ENCODE results near the gene SPARC.
"Not testable (repeated sequence)": the region's sequence is repeated elsewhere in the genome, so short reads cannot be mapped to it uniquely, and the experiment has no call there.

The SPARC gene

DNA sequence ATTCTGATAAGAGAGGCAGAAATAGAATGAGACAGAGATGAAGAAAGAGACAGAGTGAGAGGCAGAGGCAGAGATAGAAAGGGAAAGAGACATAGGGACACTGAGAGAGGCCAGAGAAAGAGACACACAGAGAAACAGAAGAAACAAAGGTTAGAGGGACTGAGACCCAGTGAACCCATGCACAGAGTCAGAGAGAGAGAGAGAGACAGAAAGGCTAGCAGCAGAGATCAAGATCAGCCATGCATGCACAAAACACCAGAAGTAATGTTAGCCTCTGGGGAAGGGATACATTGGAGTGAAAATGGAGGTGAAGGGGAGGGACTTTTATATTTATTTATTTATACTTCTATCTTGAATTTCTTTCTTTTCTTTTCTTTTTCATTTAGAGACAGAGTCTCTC is 14.1 kb upstream of the SPARC start:
- no peak for DNase-seq (ENCODE audit: low read depth in 1 of 2, low spot score in 1 of 2)

DNA sequence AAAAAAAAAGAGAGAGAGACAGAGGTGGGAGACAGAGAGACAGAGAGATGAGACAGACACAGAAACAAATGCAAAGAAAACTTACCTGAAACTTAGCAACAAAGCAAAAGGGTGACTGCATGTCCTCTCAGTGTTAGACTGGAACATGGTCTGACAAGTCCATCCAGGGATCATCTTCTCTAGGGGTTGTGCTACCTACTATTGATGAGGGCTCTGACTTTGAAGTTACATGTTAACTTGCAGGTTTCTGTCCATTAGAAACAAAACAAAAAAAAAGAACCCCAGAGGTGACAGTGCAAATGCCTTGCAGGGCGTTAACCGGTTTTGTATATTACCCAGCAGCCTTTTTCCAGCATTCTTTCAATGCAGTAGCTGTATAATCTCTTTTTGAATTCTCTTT is 13.6 kb upstream of the SPARC start:
- DNase-seq (ENCODE audit: low read depth in 1 of 2, low spot score in 1 of 2), result no peak

DNA sequence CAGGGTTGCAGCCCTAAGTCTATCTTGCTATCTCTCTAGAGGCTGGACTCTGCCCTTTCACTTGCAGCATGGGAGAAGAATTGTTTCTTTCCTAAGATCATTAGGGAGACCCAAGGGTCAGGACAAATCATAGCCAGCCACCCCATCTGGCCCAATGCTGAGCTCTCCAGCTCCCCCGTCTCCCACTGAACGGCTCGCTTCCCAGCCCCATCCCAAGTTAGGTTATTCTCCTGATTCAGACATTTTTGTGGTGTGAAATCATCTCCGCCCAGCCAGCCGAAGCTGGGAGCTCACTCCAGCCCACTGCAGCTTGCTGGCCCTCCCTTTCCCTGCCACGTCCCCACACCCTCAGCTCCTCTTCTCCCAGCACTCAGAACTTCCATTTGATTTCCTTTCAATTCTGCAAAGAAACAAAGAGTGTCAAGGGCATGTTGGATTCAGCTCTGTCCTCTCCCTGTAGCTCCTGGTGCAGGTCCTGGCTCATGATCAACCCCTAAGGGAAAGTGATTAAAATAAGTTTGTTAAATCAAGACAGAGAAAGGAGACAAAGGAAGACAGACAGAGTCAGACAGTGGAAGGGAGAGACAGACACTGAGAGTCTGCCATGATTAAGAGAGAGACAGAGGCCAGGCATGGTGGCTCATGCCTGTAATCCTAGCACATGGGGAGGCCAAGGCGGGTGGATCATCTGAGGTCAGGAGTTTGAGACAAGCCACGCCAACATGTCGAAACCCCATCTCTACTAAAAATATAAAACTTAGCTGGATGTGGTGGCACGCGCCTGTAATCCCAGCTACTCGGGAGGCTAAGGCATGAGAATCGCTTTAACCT is 12.6 kb upstream of the SPARC start:
- DNase-seq (ENCODE audit: low read depth in 1 of 2, low spot score in 1 of 2), result no peak

DNA sequence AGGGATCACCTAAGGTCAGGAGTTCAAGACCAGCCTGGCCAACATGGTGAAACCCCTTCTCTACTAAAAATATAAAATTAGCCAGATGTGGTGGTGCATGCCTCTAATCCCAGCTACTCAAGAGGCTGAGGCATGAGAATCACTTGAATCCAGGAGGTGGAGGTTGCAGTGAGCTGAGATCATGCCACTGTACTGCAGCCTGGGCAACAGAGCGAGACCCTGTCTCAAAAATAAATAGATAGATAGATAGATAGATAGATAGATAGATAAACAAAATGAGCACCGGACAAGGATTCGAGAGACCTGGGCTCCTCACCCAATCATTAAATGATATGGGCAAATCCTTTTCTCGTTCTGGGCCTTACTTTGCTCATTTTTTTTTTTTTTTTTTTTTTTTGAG is 11.4 kb upstream of the SPARC start:
- DNase-seq (ENCODE audit: low read depth in 1 of 2, low spot score in 1 of 2), result not testable (repeated sequence)

DNA sequence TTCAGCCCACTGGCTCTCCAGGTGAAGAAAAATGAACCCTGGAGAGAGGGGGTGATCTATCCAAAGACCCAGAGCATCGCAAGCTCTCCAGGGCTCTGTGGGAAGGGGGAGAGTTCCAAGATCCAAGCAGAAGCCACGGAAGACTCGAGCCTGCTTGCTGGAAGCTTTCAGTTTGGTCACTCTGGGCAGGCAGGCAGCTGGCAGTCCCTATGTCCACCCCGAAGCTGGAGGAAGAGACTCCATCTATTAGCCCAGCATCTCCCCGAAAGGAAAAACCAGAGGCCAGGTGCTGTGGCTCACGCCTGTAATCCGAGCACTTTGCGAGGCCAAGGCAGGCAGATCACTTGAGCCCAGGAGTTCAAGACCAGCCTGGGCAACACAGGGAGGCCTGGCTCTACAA is 10.7 kb upstream of the SPARC start:
- no peak for DNase-seq (ENCODE audit: low read depth in 1 of 2, low spot score in 1 of 2)

DNA sequence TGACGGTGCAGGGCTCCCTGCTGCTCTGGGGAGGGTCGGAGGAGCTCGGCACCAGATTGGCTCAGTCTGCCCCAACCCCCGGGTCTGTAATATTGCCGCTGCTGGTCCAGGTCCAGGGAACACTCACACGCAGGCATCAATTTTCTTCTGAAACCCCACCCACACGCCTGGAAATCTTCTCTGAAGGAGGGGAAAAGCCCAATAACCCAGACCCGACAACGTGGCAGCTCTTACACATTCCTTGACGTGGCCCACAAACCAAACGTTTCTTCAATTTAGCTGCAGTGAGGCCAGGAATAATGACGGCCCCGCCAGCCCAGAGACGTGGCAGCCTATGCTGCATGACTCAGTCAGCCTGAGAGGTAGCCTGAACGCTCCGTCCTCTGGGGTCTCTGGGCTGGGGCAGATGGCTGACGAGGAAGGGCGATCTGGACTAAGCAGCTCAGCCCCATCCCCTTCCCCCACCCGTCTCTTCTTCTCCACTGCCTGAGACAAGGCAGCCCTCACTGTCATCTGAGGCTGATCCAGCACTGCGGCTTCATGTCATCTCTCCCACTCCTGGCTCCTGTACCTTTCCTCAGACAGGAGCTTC is 9.9 kb upstream of the SPARC start:
- DNase-seq (ENCODE audit: low read depth in 1 of 2, low spot score in 1 of 2), result no peak

DNA sequence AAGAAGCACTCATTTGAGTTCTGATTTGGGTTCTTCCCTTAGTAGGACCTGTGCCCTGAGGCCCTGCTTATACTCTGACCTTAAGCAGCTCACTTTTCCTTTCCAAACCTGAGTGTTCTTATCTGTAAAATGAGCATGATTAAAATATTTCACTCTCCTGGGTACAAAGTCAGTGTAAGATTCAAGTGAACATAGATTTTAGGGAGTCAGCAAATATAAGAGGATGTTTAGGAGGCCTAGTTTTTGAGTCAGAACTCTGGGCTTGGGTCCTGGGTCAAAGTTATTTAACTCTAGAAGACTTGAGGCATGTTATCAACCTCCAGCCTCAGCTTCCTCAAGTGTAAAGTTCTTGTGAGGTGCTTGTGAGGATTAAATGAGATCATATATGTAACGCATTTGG is 8.7 kb upstream of the SPARC start:
- no peak for DNase-seq (ENCODE audit: low read depth in 1 of 2, low spot score in 1 of 2)

DNA sequence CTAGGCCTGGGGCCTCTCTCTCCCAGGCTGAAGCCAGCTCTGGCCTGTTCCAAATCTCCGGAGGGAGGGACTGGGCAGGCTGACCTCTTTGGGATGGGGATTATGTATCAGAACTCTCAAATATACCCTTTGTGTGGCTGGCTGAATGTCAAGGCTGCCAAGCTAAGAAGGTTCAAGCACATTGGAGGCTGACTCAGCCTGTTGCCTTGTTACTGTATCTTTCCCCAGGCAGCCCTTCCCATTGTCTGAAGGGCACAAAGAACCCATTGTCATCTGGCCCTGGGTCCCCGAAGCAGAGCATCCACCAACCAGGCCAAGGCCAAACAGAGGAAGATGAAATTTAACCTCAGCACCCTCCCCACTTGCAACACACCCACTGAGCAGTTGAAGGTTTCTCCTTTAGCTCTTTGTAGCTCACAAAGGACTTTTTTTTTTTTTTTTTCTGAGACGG is 7.3 kb upstream of the SPARC start:
- no peak for DNase-seq (ENCODE audit: low read depth in 1 of 2, low spot score in 1 of 2)

DNA sequence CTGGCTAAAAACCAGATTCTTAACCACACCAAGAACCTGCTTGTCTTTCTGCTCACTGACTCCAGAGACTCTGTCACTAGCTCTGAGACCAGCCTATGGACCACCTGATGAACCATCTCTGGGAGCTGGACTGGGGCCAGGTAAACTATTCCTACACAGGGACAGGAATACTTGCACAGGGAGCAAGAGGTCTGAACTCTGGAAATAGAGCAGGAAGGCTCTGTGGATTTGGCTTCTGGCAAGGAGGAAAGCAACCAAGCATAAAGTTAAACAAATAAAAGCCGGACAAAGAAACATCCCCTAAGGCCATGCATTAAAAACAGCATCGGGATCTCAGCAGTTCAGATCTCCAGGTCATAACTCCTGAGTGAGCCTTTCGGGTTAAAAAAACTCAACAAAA is 5.6 kb upstream of the SPARC start:
- DNase-seq (ENCODE audit: low read depth in 1 of 2, low spot score in 1 of 2), result no peak

DNA sequence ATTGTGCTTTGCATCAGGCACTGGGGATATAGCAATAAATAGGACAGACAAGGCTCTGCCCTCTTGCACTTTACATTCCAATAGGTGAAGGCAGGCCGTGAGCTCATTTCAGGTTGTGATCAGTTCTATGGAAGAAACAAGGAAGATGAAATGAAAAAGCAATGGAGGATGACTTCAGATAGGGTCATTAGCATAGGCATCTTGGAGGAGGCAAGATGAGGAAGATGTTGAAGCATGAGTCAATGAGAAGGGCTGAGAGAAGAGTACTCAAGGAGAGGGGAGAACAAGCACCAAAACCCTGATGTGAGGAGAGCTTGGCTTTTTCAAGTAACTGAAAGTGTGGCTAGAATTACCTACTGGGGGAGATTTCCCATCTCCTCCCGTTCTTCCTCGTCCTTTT is 5.0 kb upstream of the SPARC start:
- DNase-seq (ENCODE audit: low read depth in 1 of 2, low spot score in 1 of 2), result no peak

DNA sequence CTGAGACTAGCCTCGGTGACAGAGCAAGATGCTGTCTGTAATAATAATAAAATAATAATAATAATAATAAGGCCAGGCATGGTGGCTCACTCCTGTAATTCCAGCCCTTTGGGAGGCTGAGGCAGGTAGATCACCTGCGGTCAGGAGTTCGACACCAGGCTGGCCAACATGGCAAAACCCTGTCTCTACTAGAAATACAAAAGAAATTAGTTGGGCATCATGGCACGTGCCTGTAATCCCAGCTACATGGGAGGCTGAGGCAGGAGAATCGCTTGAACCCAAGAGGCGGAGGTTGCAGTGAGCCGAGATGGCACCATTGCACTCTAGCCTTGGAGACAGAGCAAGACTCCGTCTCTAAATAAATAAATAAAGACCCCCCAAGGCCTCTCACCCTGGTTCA is 2.9 kb upstream of the SPARC start:
- not testable (repeated sequence) for DNase-seq (ENCODE audit: low read depth in 1 of 2, low spot score in 1 of 2)

DNA sequence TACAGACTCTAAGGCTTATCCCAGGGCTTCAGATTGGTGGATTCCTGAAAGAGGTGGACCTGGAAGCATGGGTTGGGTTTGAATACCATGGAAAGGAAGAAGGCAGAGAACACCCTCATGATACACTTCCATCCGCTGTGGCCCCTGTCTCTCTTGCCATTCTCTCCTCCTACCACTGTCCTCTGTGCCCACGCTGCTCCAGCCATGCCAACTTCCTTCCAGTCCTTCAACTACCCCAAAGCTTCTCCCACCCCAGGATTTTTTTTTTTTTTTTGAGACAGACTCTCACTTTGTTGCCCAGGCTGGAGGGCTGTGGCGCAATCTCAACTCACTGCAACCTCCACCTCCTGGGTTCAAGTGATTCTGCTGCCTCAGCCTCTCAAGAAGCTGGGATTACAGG is 1.7 kb upstream of the SPARC start:
- DNase-seq (ENCODE audit: low read depth in 1 of 2, low spot score in 1 of 2), result no peak

DNA sequence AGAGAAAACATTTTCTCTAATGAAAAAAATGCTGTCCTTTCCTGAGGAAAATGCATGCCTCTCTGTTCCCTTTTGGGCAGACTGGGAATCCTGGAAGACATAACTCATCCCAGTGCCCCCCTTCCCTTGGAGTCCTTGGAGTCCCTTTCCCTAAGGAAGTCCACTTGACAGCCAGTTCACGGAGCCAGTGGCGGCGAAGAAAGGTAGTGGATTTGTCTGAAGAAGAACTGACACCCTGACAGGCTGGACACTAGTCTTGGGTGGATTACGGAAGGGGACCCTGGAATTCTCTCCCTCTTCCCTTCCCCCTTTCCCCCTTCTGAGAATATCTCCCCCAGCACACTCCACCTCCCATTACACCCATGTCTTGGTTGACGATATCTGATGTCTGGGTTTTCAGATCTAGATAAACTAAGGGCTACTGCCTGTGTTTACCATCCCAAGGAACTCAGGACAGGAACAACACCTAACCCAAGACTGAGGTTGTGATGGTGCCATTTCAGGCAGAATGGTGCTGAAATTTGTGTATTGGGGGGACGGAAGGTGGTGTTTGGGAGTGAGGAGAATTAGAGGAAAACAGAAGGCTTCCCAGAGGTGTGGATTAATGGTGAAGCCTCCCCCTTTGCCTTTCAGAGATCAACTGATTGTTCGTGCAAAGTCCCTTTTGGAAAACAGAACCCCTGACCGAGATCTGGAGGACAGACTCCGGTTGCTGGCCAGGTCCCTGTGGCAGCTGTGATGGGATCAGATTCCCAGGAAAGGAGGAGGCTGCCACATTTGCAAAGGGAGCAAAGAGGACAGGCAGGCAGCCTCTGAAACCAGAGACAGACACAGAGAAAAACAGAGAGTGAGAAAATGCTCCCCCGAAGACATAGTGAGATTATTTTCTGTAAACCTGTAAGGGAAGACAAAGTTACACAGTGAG is 704 bp downstream of the SPARC start:
- DNase-seq (ENCODE audit: low read depth in 1 of 2, low spot score in 1 of 2), result no peak

DNA sequence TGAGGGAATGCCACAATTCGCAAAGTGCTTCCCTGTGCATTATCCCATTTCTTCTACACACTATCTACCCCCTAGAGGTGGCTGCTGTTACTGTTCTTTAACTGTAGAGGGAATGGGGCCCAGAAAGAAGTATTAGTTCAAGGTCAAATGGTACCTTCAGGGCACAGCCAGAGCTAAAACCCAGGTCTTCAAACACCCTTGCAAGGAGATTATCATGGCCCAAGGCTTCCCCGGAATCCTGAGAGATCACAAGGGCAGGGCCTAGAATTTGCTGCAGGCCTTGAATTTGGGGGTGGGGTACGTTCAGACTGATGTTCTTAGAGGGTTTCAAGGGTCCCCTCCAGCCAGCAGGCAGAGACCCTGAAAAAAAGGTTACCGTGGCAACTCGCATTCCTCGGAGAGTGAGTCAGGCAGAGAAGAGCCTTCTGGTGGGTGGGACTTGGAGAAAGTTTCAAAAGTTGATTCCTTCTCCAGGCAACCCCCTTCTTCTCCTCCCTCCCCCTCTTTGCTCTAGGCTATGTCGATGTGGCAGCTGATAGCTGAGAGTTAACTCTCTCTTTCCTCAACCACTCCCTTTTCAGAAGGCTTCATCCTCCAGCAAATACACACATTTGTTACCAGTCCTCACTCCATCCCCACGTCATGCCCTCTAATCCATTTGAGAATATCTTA is 1.9 kb downstream of the SPARC start:
- no peak for DNase-seq (ENCODE audit: low read depth in 1 of 2, low spot score in 1 of 2)

DNA sequence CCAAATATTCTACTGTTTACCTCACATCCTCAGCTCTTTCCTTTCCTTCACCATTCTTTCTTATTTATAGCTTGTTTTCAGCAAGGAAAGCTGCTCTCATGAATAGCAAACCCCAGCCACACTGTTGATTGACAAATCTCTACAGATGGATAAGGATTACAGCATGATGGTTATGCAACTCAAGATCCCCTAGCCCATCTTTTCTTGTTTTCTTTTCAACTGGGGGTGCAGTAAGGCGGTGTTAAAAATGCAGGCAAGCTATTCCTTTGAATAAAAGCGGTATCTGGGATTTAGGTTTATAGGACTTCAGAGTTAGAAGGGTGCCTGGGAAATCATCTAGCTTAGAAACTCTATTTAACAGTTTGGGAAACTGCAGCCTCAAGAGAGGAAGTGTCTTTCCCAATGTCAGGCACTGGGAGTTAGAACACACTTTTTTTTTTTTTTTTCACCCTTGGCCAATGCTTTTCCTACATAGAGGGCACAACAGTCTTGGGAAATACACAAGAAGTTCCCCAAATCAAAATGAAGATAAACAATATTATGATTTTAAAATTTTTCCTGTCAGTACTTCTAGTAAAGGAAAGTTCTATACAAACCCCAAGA is 2.6 kb downstream of the SPARC start:
- no peak for DNase-seq (ENCODE audit: low read depth in 1 of 2, low spot score in 1 of 2)

DNA sequence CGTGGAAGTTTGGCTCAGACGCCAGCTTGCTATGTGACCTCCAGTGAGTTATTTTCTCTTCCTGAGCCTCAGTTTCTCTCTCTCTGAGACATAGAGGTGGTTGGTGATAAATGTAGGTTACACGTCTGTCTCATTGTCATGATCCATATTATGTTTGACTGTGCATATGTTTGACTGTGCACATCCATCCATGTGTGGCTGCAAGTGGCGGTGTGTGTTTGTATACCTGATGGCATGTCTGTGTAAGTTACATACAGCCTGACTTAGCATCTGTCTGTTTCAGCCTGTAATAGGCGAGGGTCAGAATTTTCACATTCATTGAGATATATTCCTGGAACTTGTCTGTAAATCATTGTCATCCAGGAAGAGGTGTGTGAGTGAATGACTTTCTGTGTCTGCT is 3.3 kb downstream of the SPARC start:
- no peak for DNase-seq (ENCODE audit: low read depth in 1 of 2, low spot score in 1 of 2)

DNA sequence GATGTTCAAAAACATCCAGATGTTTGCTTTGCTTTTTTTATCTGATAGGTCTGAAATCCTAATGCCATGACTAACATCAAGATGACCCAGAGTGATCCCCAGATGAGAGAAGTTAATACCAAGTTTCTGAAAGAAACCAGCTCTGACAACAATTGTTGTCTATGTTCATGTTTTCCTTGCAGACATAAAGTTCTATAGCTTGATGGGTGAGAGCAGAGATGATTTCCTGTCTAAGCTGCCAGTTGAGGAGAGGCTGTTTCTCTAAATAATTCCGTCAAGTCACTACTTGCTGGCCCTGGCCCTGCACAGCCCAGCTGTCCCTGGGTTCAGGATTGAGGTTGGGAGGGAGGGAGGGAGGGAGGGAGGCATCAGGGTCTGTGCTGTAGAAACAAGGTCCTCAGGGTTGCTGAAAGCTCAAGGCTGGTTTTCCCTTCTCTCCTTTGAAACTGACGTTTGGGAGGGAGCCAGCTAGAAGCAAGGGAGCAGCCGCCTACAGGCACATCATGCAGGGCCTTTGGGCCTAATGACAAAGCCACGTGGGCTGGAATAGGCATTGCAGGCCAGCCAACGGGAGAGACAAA is 3.9 kb downstream of the SPARC start:
- no peak for DNase-seq (ENCODE audit: low read depth in 1 of 2, low spot score in 1 of 2)

DNA sequence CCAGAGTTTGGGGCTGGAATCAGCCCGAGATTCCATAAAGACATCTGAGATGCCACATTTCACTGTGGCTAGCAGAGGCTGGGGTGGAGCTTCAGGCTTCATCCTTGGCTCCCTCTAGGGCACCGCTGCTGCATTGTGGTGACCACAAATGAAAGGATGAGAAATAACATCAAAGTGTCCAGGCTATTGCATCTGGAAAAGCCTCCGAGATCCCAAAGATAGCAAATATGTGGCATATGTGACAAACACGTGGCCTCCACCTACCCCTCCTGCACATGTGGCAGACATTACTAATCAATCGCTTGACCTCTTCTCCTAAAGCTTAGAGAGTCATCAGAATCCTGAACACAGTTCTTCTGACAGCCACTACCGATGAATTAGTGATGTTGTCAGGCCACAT is 4.5 kb downstream of the SPARC start:
- DNase-seq (ENCODE audit: low read depth in 1 of 2, low spot score in 1 of 2), result no peak

DNA sequence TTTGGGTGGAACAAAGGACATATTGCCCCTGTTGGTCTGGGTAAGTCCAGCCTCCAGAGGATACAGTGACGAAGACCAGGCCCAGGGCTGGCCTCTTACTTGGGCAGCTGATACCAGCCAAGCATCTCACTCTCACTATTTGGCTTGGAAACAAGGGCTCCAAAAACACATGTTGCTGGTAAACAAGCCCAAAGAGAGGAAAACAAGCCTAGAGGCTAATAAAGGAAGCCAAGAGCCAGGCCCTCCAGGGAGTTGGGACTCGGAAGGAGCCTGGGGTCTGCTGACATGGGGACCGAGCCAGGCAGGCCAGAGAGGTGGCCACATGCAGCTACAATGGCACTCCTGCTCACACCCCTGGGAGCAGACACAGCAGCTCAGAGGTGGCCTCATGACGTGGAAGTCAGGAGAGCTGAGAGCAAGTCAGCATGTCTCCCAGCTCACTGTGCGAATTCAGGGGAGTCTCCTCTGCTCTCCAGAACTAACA is 5.7 kb downstream of the SPARC start:
- no peak for DNase-seq (ENCODE audit: low read depth in 1 of 2, low spot score in 1 of 2)

DNA sequence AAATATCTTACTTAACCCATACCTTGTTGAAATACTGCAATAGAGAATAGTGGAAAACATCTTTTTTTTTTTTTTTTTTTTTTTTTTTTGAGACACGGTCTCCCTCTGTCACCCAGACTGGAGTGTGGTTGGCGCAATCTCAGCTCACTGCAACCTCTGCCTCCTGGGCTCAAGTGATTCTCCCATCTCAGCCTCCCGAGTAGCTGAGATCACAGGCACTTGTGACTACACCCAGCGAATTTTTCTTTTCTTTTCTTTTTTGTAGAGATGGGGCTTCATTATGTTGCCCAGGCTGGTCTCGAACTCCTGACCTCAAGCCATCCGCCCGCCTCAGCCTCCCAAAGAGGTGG is 6.6 kb downstream of the SPARC start:
- DNase-seq (ENCODE audit: low read depth in 1 of 2, low spot score in 1 of 2), result not testable (repeated sequence)

All from activated CD4-positive, alpha-beta T cell treated with anti-CD3 and anti-CD28 coated beads, Interleukin-2, amount 50 U/mL, for 24 hours (primary cell).